Trophoblast cell (in vitro differentiated cells and primary cell): ENCODE results near the gene OR4D10.

Experiments
- DNase-seq, 2 donors: peaks; one replicate each; pipeline ENCODE4 v3.0.0-alpha.2; 2016
- H2AFZ ChIP-seq: 2 replicates; pipeline ENCODE4 v1.6.1; 2013; ENCODE audit warnings: low read length, moderate library complexity, mild to moderate bottlenecking; ENCODE audit not compliant: insufficient read depth, poor library complexity
- H2AK5ac ChIP-seq: 2 replicates; pipeline ENCODE4 v1.6.1; 2013; ENCODE audit warnings: mild to moderate bottlenecking, low read length
- H2BK120ac ChIP-seq: 2 replicates; pipeline ENCODE4 v1.6.1; 2013; ENCODE audit warnings: low read length, mild to moderate bottlenecking, moderate library complexity; ENCODE audit not compliant: insufficient read depth, poor library complexity
- H2BK12ac ChIP-seq: 2 replicates; pipeline ENCODE4 v1.6.1; 2013; ENCODE audit warnings: mild to moderate bottlenecking, low read length, moderate library complexity
- H2BK5ac ChIP-seq: 2 replicates; pipeline ENCODE4 v1.6.1; 2013; ENCODE audit warnings: low read length, low read depth, moderate library complexity, mild to moderate bottlenecking; ENCODE audit not compliant: poor library complexity
- H3K14ac ChIP-seq: 2 replicates; pipeline ENCODE4 v1.6.1; 2013; ENCODE audit warnings: mild to moderate bottlenecking, low read length
- H3K18ac ChIP-seq: 2 replicates; pipeline ENCODE4 v1.6.1; 2013; ENCODE audit warnings: mild to moderate bottlenecking, low read length
- H3K23ac ChIP-seq: 2 replicates; pipeline ENCODE4 v1.6.1; 2013; ENCODE audit warnings: low read length
- H3K27ac ChIP-seq: 2 replicates; pipeline ENCODE4 v1.5.1; 2013; ENCODE audit warnings: low read depth, mild to moderate bottlenecking, inconsistent platforms, low read length, moderate library complexity
- H3K27me3 ChIP-seq: 2 replicates; pipeline ENCODE4 v1.6.1; 2013; ENCODE audit warnings: inconsistent platforms, mild to moderate bottlenecking, low read length, moderate library complexity; ENCODE audit not compliant: insufficient read depth
- H3K36me3 ChIP-seq, 2 experiments: 1 replicate in 1 of 2; 2 replicates in 1 of 2; pipeline ENCODE4 v1.6.1; 2013; ENCODE audit warnings: low read length in 2 of 2, mild to moderate bottlenecking in 2 of 2, moderate library complexity in 1 of 2; ENCODE audit not compliant: insufficient read depth in 2 of 2, control insufficient read depth in 1 of 2
- H3K4ac ChIP-seq: 2 replicates; pipeline ENCODE4 v1.6.1; 2013; ENCODE audit warnings: low read depth, mild to moderate bottlenecking, low read length, moderate library complexity
- H3K4me1 ChIP-seq, 2 experiments: 1 replicate in 1 of 2; 2 replicates in 1 of 2; pipeline ENCODE4 v1.6.1; 2013; ENCODE audit warnings: low read length in 2 of 2, mild to moderate bottlenecking in 2 of 2, moderate library complexity in 1 of 2; ENCODE audit not compliant: insufficient read depth in 2 of 2, control insufficient read depth in 1 of 2
- H3K4me2 ChIP-seq: 2 replicates; pipeline ENCODE4 v1.6.1; 2013; ENCODE audit warnings: inconsistent platforms, mild to moderate bottlenecking, low read length, moderate library complexity
- H3K4me3 ChIP-seq: 2 replicates; pipeline ENCODE4 v1.5.1; 2013; ENCODE audit warnings: mild to moderate bottlenecking, low read depth, low read length, inconsistent platforms
- H3K79me1 ChIP-seq: one replicate; pipeline ENCODE4 v1.6.1; 2013; ENCODE audit warnings: low read length
- H3K79me2 ChIP-seq: 2 replicates; pipeline ENCODE4 v1.6.1; 2013; ENCODE audit warnings: low read length, mild to moderate bottlenecking; ENCODE audit not compliant: control insufficient read depth, insufficient read depth, poor library complexity
- H3K9ac ChIP-seq: 2 replicates; pipeline ENCODE4 v1.6.1; 2013; ENCODE audit warnings: mild to moderate bottlenecking, low read length
- H3K9me3 ChIP-seq: 2 replicates; pipeline ENCODE4 v1.6.1; 2013; ENCODE audit warnings: low read depth, mild to moderate bottlenecking, control low read depth, inconsistent platforms, low read length; ENCODE audit not compliant: insufficient read depth
- H4K12ac ChIP-seq: 2 replicates; pipeline ENCODE4 v1.6.1; 2013; ENCODE audit warnings: low read depth, mild to moderate bottlenecking, low read length, moderate library complexity
- H4K8ac ChIP-seq: 2 replicates; pipeline ENCODE4 v1.6.1; 2013; ENCODE audit warnings: low read depth, mild to moderate bottlenecking, low read length, moderate library complexity
- H4K91ac ChIP-seq: one replicate; pipeline ENCODE4 v1.6.1; 2013; ENCODE audit warnings: low read depth, mild to moderate bottlenecking, low read length, moderate library complexity
- WGBS: extraction: QIAGEN DNeasy Blood & Tissue Kit; methylation state at CpG from one replicate; pipeline ENCODE4 v1.1.7; 2013; ENCODE audit warnings: missing lambda C conversion rate; ENCODE audit not compliant: insufficient read length, insufficient coverage; ENCODE audit errors: extremely low coverage; 5-methylcytosine and 5-hydroxymethylcytosine counted together

Gene OR4D10

GRCh38 chr11:59463190-59463641, 9.9 kb upstream of the OR4D10 start:
- no peak overlapping the region for H3K4me2 ChIP-seq
- H4K8ac ChIP-seq = no peak overlapping the region
- no peak overlapping the region for H3K9ac ChIP-seq
- H3K27ac ChIP-seq = no peak overlapping the region
- H3K4me1 ChIP-seq = no peaks in the 10 kb centered on the region
- H3K4ac ChIP-seq = no peak overlapping the region
- H3K79me1 ChIP-seq = no peaks in the 10 kb centered on the region
- no CpG with 5 or more reads among the region's 5 CpGs for WGBS
- no peak overlapping the region for H2BK5ac ChIP-seq
- no peaks in the 10 kb centered on the region for H3K27me3 ChIP-seq
- no peak overlapping the region for H2AK5ac ChIP-seq
- H4K12ac ChIP-seq = no peak overlapping the region
- no peaks in the 10 kb centered on the region for H3K36me3 ChIP-seq
- no peak overlapping the region for H3K14ac ChIP-seq
- no peak for DNase-seq
- no peak overlapping the region for H2AFZ ChIP-seq
- no peaks in the 10 kb centered on the region for H3K79me2 ChIP-seq
- H2BK120ac ChIP-seq = no peak overlapping the region
- H3K23ac ChIP-seq = no peak overlapping the region
- H3K9me3 ChIP-seq = no peaks in the 10 kb centered on the region
- no peak overlapping the region for H4K91ac ChIP-seq
- no peak overlapping the region for H2BK12ac ChIP-seq
- H3K18ac ChIP-seq = no peak overlapping the region
- no peak overlapping the region for H3K4me3 ChIP-seq

- Histone ChIP-seq H3K4me1 (no peaks in the 10 kb centered on the region), H3K14ac (no peak overlapping the region), H3K27ac (no peak overlapping the region), H2BK120ac (no peak overlapping the region), H4K8ac (no peak overlapping the region), H3K18ac (no peak overlapping the region), H4K12ac (no peak overlapping the region), H3K79me1 (no peaks in the 10 kb centered on the region), H3K4me2 (no peak overlapping the region), H2BK5ac (no peak overlapping the region), H3K9me3 (no peaks in the 10 kb centered on the region), H3K4ac (no peak overlapping the region), H3K27me3 (no peaks in the 10 kb centered on the region), H3K79me2 (no peaks in the 10 kb centered on the region), H3K23ac (no peak overlapping the region), H2AFZ (no peak overlapping the region), H4K91ac (no peak overlapping the region), H3K9ac (no peak overlapping the region), H2BK12ac (no peak overlapping the region), H2AK5ac (no peak overlapping the region), H3K4me3 (no peak overlapping the region), H3K36me3 (no peaks in the 10 kb centered on the region)
- WGBS = no CpG with 5 or more reads among the region's 9 CpGs
- no peak for DNase-seq
Observed at GRCh38 chr11:59475176-59475575, 2.1 kb downstream of the OR4D10 start.

DNA sequence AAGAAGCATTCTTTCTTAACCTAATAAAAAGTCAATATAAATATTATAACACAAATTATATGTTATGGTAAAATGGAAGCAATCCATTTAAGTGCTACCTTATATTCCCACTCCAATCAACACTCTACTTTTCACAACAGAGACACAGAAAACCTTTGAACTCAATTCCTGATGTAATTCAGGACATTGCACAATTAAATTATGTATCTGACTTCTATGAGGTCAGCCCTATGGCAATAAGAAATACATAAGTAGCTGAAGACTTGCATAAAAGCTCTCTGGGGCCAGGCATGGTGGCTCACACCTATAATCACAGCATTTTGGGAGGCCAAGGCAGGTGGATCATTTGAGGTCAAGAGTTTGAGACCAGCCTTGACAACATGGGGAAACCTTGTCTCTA, 6.8 kb downstream of the OR4D10 start:
- Histone ChIP-seq H2AK5ac (no peak overlapping the region), H2BK120ac (no peak overlapping the region), H2BK12ac (no peak overlapping the region), H4K91ac (no peak overlapping the region), H3K27me3 (no peaks in the 10 kb centered on the region), H4K12ac (no peak overlapping the region), H3K4me3 (no peak overlapping the region), H3K4me2 (no peak overlapping the region), H3K4ac (no peak overlapping the region), H3K14ac (no peak overlapping the region), H3K27ac (no peak overlapping the region), H3K4me1 (no peaks in the 10 kb centered on the region), H3K23ac (no peak overlapping the region), H3K18ac (no peak overlapping the region), H2BK5ac (no peak overlapping the region), H3K79me1 (no peaks in the 10 kb centered on the region), H3K79me2 (no peaks in the 10 kb centered on the region), H2AFZ (no peak overlapping the region), H3K36me3 (no peaks in the 10 kb centered on the region), H3K9ac (no peak overlapping the region), H4K8ac (no peak overlapping the region), H3K9me3 (no peaks in the 10 kb centered on the region)
- no peak for DNase-seq

GRCh38 chr11:59480359-59480758, 7.2 kb downstream of the OR4D10 start:
- Histone ChIP-seq H2BK5ac (no peak overlapping the region), H3K79me1 (no peaks in the 10 kb centered on the region), H3K36me3 (no peaks in the 10 kb centered on the region), H3K9ac (no peak overlapping the region), H3K14ac (no peak overlapping the region), H3K23ac (no peak overlapping the region), H3K27me3 (no peaks in the 10 kb centered on the region), H3K27ac (no peak overlapping the region), H4K91ac (no peak overlapping the region), H3K4me2 (no peak overlapping the region), H2AFZ (no peak overlapping the region), H3K4ac (no peak overlapping the region), H3K4me1 (no peaks in the 10 kb centered on the region), H2AK5ac (no peak overlapping the region), H4K12ac (no peak overlapping the region), H2BK120ac (no peak overlapping the region), H4K8ac (no peak overlapping the region), H3K9me3 (no peaks in the 10 kb centered on the region), H3K18ac (no peak overlapping the region), H3K4me3 (no peak overlapping the region), H2BK12ac (no peak overlapping the region), H3K79me2 (no peaks in the 10 kb centered on the region)
- WGBS = no CpG with 5 or more reads among the region's 3 CpGs
- no peak for DNase-seq
